Uterus (tissue), 2 donors: Measurements from ENCODE around the gene PCSK2.

ENCODE experiments used
- POLR2A ChIP-seq, 2 donors: fragments of 450-650 bp; IDR thresholded peaks; one replicate each; pipeline ENCODE4 v1.6.1; 2016; ENCODE audit warnings: antibody characterized with exemption in 2 of 2, mild to moderate bottlenecking in 1 of 2, moderate library complexity in 1 of 2
- TF ChIP-seq, protein P1 (sequence below), 4 experiments: fragments of 200-600 bp in 2 of 4; fragments of 450-650 bp in 2 of 4; sonication (generic) in 2 of 4; IDR thresholded peaks; one replicate each; pipeline ENCODE4 v1.5.1; 2016 to 2019; ENCODE audit warnings: antibody characterized with exemption in 4 of 4, mild to moderate bottlenecking in 2 of 4, moderate library complexity in 1 of 4

DNA sequence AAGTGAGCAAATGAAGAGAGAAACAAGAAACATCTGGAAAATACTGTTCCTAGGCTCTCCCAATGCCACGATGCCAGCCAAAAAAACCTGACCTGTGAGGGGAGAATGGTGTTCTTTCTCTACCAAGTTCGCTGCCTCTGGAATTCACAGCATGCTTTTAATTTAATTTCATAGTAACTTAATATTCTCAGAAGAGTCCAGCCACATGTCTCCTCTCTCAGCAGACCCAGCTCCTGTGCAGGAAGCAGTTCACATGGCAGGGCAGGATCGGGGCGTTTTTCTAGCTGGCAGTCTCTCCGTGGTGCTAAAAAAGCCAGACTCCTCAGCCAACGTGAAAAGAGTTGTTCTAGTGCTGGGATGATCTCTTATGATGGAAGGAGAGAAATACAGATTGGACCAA, 246.8 kb downstream of the PCSK2 start:
- TF ChIP-seq, protein P1, sequence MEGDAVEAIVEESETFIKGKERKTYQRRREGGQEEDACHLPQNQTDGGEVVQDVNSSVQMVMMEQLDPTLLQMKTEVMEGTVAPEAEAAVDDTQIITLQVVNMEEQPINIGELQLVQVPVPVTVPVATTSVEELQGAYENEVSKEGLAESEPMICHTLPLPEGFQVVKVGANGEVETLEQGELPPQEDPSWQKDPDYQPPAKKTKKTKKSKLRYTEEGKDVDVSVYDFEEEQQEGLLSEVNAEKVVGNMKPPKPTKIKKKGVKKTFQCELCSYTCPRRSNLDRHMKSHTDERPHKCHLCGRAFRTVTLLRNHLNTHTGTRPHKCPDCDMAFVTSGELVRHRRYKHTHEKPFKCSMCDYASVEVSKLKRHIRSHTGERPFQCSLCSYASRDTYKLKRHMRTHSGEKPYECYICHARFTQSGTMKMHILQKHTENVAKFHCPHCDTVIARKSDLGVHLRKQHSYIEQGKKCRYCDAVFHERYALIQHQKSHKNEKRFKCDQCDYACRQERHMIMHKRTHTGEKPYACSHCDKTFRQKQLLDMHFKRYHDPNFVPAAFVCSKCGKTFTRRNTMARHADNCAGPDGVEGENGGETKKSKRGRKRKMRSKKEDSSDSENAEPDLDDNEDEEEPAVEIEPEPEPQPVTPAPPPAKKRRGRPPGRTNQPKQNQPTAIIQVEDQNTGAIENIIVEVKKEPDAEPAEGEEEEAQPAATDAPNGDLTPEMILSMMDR (IDR thresholded peaks at IDR 0.05) = no peak
- TF ChIP-seq POLR2A (IDR thresholded peaks at IDR 0.05) = no peak
